ENCODE data around the gene IPO4. TPM values are rescaled to one million over a fixed set of nuclear protein-coding genes. Genes with fewer than 3 reads are reported as not detected.

The IPO4 gene
- total and polyA plus RNA-seq, 2 of the 8 experiments (the other 6 are each of a cell fraction or from before 2014, with no cell fraction given), result 55.5 to 108 TPM

- no peak for TF ChIP-seq CTCF (IDR thresholded peaks at IDR 0.05; ENCODE audit: control extremely low read depth in 1 of 3, insufficient read depth in 1 of 3, low read depth in 1 of 3, low read length in 3 of 3)
- TF ChIP-seq KDM5A (IDR thresholded peaks at IDR 0.05; ENCODE audit: low read length), result no peak
- TF ChIP-seq SRF (IDR thresholded peaks at IDR 0.05; ENCODE audit: low read depth, low read length), result no peak
- no peak for TF ChIP-seq TEAD4 (IDR thresholded peaks at IDR 0.05; ENCODE audit: low read depth, low read length)
- no peak for TF ChIP-seq ATF3 (IDR thresholded peaks at IDR 0.05; ENCODE audit: insufficient read depth, low read depth, low read length)
- TF ChIP-seq RBBP5 (IDR thresholded peaks at IDR 0.05; ENCODE audit: borderline replicate concordance, low read depth, low read length), result no peak
- no peak for TF ChIP-seq CTBP2 (IDR thresholded peaks at IDR 0.05; ENCODE audit: borderline replicate concordance, insufficient read depth, insufficient read length, low read length)
- TF ChIP-seq EP300 (IDR thresholded peaks at IDR 0.05; ENCODE audit: borderline replicate concordance in 1 of 2, low read depth in 2 of 2, low read length in 2 of 2), result no peak
Measured at GRCh38 chr14:24189059-24189375, 401 bp upstream of the IPO4 start (continued).

Measured in H1 (cell line).